KOPT-K1 (cell line): Measurements from ENCODE around the gene SDHD.

Experiments used
- H3K27ac ChIP-seq: fragments of 200-600 bp; sonication (generic); 2 replicates; pipeline ENCODE4 v1.5.1; 2016; ENCODE audit warnings: antibody characterized with exemption, mild to moderate bottlenecking, low read depth, low read length; ENCODE audit not compliant: poor library complexity, severe bottlenecking
- H3K36me3 ChIP-seq: fragments of 200-600 bp; sonication (generic); 2 replicates; pipeline ENCODE4 v1.5.1; 2017; ENCODE audit warnings: antibody characterized with exemption, mild to moderate bottlenecking, low read length, moderate library complexity; ENCODE audit not compliant: insufficient read depth
- H3K9me3 ChIP-seq: fragments of 200-600 bp; sonication (generic); 2 replicates; pipeline ENCODE4 v1.5.1; 2017; ENCODE audit warnings: antibody characterized with exemption, low read length, mild to moderate bottlenecking; ENCODE audit not compliant: insufficient read depth, poor library complexity, severe bottlenecking

SDHD gene

DNA sequence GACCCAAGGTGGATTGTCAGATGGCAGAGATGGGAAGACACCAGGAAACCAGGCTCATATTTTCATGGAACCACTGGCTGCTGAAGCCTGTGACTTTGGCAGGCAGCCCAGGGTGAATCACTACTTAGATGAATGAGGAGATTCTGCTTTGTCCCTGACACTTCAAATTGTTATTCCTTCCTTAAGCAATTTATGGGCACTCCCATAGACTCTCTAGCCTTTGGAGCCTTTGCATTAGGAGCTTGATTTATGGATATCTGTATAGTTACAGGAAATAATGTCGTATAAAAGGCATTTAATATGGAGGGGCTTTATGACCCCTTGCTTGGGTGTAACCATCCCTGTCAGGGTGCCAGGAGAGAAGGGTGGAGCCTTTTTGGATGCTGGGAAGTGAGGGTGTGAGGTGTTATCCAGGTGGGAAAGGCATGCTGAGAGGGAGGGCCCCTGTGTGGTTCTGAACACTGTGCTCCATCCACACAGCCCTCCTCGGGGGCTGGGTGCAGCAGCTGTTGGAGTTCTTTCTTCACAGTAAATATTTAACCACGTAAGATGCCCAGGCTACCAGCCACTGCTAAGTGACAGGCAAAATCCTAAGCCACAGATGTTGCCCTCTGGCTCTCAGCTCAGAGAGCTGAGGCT is 41.9 kb downstream of the SDHD start:
- Histone ChIP-seq H3K36me3 (no peaks in the 10 kb centered on the region), H3K9me3 (no peaks in the 10 kb centered on the region), H3K27ac (no peak overlapping the region)

DNA sequence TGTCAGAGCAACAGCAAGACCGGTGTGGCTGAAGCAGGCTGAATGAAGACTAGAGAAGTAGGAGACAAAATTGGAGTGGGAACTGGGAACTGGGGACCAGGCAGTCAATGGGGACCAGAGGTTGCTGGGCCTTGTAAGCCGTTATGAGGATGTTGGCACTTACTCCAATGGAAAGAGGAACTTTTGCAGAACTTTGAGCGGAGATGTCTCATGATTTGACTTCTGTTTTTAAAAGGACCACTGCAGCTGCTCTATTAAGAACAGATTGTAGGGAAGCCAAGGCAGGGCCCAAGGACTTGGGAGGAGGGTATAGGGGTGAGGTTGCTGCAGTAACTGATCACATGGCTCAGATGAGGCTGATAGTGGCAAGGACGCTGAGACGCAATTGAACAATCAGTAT is 43.0 kb downstream of the SDHD start:
- Histone ChIP-seq H3K9me3 (no peaks in the 10 kb centered on the region), H3K36me3 (no peaks in the 10 kb centered on the region), H3K27ac (no peak overlapping the region)

DNA sequence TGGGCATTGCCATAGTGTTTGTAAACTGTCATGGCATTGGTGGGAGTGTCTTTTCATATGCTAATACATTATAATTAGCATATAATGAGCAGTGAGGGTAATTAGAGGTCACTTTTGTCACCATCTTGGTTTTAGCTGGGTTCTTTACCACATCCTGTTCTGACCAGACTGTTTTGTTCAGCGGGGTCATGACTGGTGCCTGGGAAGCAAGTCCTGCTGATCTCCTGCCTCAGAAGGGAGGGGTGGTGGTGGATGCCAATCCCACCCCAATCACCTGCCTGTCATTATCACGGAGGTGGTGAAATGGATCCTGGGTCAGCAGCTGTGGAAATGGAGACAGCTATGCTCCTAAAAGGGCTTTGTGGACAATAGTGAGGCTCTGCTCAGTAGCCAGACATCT is 46.1 kb downstream of the SDHD start:
- no peaks in the 10 kb centered on the region for H3K36me3 ChIP-seq

GRCh38 chr11:112134473-112134872 is 47.8 kb downstream of the SDHD start:
- H3K36me3 ChIP-seq = no peaks in the 10 kb centered on the region
- H3K27ac ChIP-seq = no peak overlapping the region
- no peaks in the 10 kb centered on the region for H3K9me3 ChIP-seq

More for the DNA sequence above, 46.1 kb downstream of the SDHD start:
- H3K9me3 ChIP-seq = no peaks in the 10 kb centered on the region
- H3K27ac ChIP-seq = no peak overlapping the region

- Histone ChIP-seq H3K9me3 (peaks cover 6% of the 10 kb centered on the region), H3K36me3 (no peaks in the 10 kb centered on the region), H3K27ac (no peak overlapping the region)
Measured at GRCh38 chr11:112143597-112143996, 56.9 kb downstream of the SDHD start.
